Measurements from ENCODE around the gene NOTCH1.
"Not testable (repeated sequence)": the region's sequence is repeated elsewhere in the genome, so short reads cannot be mapped to it uniquely, and the experiment has no call there.

Gene NOTCH1

DNA sequence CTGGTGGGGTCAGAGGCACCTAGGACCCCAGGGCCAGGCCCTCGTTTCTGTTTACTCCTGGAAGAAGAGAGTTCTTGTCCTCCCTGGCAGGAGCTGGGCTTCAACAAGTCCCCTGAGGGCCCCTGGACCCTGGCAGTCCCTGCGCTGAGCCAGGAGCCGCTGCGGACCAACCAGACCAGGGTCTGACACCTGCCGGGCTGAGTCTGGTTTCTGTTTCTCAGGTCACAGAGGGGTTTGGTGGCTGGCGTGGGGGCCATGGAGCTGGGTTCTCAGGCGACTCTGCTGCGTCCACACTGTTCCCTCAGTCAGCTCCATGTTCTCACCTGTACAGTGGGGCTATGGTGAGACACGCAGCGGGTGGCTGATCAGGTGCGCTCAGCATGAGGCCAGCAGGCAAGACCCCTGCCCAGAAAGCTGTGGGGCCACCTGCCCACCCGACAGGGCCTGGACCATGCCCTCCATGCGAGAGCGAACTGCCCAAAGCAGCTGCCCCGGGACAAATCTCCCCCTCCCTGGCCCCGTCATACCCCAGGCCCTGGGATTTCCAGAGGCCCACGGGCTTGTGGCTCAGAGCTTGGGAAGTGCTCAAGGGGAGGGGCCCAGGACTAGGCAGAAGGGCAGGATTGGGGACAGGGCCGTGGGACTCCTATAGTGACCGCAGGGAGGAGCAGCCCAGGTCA lies 17.9 kb upstream of the NOTCH1 start:
- no peak for DNase-seq

DNA sequence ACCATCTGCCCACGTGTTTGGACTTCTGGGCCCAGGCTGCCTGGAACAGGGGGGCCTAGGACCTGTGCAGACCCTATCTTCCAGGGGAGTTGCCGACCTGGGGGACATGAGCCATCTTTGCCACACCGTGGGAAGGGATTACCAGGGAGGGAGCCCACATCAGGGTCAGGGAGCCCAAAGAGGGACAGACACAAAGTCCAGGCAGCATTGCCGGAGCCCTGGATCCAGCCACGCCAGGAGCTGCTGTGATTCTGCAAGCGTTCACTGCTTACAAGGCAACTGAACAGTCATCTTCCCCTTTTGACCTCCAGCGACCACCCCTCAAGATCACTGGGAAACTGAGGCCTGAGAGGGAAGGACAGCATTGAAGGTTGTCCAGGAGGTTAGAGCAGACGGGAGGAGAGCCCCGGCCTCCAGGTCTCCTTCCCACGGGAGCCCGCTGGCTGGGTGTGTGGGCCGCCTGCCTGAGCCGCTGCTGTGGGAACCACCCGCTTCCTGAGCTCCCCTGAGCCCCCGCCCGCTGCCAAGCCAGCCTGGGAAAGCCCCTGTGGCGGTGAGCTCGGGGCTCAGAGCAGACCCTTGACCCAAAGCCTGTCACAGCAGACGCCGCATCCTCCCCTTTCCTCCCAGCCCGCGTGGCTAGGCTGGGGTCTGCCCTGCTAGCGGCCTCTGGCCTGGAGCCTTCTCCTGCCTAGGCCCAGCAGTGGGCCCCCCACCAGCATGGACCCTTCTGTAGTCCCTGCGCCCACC lies 17.1 kb upstream of the NOTCH1 start:
- DNase-seq = no peak

DNA sequence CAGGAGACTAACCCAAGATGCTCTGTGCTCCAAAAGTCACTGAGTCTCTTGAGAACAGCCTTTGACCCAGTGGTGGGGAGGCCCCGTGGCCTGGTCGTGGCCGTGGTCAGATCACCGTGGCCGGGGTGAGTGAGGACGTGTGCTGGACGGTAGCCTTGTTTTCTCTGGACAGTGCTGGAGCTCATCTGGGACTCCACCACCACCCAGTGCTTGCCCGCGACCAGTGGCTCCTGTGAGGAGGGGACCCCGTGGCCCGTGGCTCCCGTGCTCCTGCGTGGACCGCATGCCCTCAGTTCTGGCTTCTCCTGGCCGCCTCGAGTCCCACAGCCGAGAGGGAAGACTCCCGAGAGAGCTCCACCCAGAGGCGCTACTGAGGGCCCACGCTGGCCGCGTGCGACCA lies 15.9 kb upstream of the NOTCH1 start:
- no peak for DNase-seq

GRCh38 chr9:136560586-136560985 lies 14.7 kb upstream of the NOTCH1 start:
- no peak for DNase-seq

DNA sequence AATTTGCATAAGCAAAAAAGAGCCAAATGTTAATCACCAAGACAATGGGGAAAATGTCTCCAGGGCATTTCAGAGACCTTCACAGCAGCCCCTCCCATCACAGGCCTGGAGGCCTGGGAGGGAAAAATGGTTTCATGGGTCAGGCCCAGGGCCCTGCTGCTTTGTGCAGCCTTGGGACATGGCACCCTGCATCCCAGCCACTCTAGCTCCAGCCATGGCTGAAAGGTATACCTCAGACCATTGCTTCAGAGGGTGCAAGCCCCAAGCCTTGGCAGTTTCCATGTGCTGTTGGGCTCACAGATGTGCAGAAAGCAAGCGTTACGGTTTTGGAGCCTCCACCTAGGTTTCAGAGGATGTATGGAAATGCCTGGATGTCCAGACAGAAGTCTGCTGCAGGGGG lies 13.5 kb upstream of the NOTCH1 start:
- not testable (repeated sequence) for DNase-seq

GRCh38 chr9:136558846-136559245 lies 13.0 kb upstream of the NOTCH1 start:
- not testable (repeated sequence) for DNase-seq

GRCh38 chr9:136558373-136558772 lies 12.5 kb upstream of the NOTCH1 start:
- DNase-seq = no peak

DNA sequence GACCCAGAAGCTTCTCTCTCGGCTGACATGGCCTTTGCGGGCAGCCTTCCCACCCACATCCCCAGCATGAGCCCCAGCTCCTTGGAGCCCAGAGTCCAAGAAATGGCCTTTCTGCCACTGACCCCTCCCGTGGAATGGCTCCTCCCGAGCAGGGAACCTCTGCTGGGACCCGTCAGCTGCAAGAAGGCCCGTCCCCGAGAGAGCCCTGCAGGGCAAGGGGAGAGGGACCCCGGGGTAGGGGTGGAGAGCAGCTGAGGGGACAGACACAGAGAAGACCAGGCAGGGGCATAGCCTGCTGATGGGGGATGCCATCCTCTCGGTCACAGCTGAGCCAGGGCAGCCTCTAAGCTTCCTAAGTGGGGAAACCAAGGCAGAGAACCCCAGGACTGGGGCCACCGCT lies 11.2 kb upstream of the NOTCH1 start:
- DNase-seq = no peak

GRCh38 chr9:136556166-136556565 lies 10.3 kb upstream of the NOTCH1 start:
- DNase-seq = no peak

GRCh38 chr9:136554870-136555269 lies 9.0 kb upstream of the NOTCH1 start:
- no peak for DNase-seq

GRCh38 chr9:136553581-136553980 lies 7.7 kb upstream of the NOTCH1 start:
- no peak for DNase-seq

- peak; percentile 89 for DNase-seq
Measured at GRCh38 chr9:136552117-136552703, 6.4 kb upstream of the NOTCH1 start.

DNA sequence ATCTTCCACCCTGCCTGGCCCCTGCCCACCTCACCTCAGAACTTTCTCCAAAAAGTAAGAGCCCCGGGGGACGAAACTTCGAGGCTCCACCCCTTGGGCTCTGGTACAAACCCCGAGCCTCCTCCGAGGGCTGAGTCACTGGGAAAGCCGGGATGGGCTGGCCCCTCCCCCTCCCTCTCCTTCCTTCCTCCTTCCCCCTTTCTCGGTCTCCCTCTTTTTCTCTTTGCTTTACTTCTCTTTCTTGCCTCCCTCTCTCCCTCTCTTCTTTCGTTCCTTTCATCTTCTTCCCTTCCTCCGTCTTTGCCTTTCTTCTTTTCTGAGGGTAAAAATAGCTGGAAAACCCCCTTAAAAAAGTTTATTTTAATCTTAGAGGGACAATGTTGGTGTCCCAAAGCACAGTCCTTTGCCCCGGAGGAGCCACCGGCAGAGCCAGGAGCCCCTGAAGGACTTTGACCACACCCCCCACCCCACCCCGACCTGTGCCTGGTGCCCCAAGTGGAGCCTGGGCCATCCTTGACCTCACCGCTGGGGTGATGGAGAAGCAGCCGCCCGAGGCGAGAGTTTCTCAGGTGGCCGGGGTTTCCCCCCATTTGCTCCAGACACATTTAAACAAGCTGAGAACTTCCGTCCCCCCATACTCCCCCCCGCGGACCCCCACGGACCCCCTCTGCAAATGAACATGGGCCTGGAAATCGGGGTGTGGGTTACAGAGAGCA lies 5.7 kb upstream of the NOTCH1 start:
- DNase-seq = peak; percentile 78

GRCh38 chr9:136550439-136551289 lies 4.8 kb upstream of the NOTCH1 start:
- no peak for DNase-seq

DNA sequence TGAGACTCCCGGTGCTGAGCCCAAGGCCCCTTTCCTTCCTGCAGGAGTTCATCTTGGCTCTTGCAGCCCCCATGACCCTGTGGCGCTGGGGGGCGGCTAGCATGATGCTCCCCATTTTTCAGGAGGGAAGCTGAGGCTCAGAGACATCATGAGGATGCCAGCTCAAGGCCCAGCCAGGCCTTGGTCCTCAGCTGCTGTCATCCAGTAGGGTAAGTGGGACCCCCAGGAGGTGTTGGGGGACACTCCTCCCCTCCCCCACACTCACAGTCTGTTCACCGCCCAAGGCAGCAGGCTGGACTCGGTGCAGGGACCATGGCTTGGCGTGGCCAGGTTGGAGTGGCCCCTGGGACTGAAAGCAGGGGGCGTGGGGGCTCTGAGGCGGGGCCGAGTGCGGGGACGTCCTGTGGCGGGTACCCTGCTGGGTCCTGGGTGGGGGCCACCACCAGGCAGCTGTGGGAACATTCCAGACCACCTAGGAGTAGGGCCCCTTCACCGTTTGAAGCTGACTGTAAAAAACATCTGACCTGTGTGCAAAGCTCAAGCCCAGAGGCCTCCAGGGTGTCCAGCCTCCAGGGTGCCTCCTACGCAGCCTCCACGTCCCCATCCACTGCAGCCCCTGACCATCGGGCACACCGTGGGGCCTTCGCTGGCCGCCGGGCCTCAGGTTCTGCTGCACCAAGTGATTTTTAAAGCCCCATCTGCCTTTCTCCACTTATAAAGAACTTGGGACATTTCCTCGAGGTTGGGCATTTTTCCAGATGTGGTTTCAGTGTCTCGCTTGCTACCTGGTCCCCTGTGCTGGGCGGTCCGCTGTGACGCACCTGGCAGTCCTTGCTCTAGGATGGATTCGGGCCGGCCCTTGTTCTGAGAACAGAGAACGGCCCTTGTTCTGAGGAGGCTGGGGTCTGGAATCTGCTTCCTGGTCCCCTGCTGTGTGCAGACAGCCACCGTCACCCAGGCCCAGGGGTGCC lies 3.4 kb upstream of the NOTCH1 start:
- no peak for DNase-seq

GRCh38 chr9:136547508-136548215 lies 1.8 kb upstream of the NOTCH1 start:
- no peak for DNase-seq

DNA sequence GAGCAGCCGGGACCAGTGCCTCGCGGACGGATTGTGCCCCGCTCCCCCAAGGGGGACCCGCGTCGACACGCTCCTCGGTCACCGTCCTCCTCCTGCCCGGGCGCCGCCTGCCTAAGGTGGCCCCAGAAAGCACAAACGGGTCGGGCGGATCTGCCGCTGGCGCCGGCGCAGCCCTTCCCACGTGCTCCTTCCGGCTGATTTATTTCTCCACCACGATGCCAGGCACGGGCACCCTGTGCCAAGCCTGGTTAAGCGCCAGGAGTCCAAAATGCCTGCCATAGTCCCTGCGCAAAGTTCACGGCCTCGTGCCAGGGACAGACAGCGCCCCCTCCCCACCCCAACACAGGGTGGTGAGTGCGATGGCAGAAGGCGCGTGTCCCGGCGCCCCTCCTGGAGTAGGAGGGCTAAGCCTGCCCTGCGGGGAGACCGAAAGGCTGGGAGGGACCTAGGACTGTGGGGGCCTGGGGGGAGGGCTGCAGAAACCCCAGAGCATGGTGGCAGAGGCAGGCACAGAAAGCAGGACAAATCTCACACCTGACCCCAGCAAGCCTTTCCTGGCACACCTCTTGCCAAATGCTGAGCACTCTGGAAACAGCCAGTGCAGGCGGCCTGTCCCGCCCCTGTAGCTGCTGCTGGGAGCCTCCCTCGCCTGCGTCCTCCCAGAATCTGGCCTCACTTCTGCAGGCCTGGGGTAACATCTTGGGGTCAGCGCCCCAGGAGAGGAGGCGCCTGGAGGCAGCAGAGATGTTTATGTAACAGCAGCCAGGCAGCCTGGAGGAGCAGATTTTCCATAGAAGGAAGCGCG lies 1.1 kb upstream of the NOTCH1 start:
- no peak for DNase-seq

DNA sequence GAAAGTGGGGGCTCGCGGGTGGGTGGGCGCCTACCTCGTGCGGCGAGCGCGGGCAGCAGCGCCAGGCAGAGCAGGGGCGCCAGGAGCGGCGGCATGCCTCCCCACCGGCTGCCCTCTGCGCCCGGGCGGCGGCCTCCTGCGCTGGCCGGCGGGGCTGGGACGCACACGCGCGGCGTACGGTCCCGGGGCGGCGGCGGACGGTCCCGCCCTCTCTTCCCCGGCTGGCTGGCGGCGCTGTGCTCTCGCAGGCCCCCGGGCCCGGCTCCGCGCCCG lies 220 bp downstream of the NOTCH1 start:
- DNase-seq = no peak

GRCh38 chr9:136544964-136545691 lies 720 bp downstream of the NOTCH1 start:
- no peak for DNase-seq

All from fibroblast of skin of right quadriceps (primary cell).